GM18861 (cell line): ENCODE data around the gene PHYHD1.
"Not testable (repeated sequence)": the region's sequence is repeated elsewhere in the genome, so short reads cannot be mapped to it uniquely, and the experiment has no call there.

ENCODE experiments used
- ATAC-seq: cut with Tn5 transposase; IDR thresholded peaks from one replicate; pipeline ENCODE4 v1.9.1; 2021; ENCODE audit not compliant: unreplicated experiment

PHYHD1 gene

DNA sequence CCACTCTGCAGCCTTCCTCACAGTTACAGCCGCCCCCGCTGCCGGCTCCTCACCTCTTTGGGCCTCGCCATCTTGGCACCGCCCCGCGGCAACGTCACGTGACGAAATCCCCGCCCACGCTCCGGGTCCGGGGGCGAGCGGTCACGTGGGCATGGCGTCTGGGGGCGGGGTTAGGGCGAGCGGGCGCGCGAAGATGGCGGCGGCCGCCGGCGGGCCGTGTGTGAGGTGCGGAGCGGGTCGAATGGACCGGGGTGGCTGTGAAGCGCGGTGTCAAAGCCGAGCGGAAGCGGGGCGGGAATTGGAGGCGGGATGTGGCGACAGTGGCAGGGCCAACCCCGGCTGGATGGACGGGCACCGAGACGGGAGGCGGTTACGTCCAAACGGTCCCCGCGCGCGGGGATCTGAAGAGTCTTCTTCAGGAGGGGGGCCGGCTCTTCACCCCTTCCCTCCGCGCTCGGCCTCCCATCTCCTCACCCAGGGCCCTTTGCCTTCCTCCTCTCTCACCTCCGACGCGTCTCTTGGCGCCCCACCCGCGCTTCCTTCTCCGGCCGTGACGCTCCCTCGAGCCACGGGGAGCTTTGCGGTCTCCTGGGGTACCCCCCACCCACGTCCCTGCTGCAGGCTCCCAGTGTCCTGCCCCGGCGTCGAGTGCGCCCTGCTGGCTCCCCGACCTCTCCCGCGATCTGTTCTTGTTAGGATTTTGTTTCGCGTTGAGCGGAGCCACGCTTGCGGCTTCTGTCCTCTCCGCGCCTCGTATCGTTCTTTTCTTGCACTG lies 26.9 kb downstream of the PHYHD1 start, which contains the start of the genes DOLK and NUP188:
DOLK (minus strand) TSS at position 77 of the 775 bp plus-strand sequence. CDS start 300 bp downstream, outside the sequence.
NUP188 (plus strand) TSS at position 173 of the 775 bp plus-strand sequence; CDS start at position 194, 21 bp downstream.
- peak; percentile 59 for ATAC-seq

DNA sequence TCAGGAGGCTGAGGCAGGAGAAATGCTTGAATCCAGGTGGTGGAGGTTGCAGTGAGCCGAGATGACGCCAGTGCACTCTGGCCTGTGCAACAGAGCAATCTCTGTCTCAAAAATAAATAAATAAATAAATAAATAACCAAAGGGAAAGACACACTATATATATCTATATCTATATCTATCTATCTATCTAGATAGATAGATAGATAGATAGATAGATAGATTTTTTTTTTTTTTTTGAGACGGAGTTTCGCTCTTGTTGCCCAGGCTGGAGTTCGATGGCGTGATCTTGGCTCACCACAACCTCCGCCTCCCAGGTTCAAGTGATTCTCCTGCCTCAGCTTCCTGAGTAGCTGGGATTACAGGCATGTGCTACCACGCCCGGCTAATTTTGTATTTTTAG lies 40.6 kb downstream of the PHYHD1 start:
- ATAC-seq = not testable (repeated sequence)

DNA sequence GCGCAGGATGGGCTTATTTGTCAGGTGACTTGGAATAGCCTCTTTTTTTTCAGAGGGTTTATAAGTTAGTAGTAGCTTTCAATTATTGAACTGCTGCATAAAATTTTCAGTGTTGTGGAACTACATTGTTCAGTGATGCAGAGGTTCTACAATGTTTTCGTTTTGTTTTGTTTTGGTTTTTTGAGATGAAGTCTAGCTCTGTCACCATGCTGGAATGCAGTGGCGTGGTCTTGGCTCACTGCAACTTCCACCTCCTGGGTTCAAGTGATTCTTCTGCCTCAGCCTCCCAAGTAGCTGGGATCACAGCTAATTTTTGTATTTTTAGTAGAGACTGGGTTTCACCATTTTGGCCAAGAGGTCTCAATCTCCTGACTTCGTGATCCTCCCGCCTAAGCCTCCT lies 48.7 kb downstream of the PHYHD1 start:
- no peak for ATAC-seq

DNA sequence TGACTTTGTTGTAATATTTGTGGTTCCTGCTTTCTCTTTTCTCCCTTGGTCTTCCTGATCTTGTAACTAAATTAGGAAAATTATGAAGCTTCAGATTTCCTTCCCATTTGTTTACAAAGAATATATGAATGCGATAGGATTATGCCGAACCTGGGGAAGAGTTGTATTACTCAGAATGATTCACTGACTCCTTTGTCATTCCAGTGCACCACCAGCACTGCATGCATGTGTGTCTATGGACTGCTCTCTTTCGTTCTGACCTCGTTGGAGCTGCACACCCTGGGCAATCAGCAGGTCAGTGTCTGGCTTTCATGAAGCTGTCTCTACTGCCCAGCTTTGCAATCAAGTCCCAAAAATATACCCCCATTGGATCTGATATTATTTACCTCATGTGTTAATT lies 52.2 kb downstream of the PHYHD1 start:
- ATAC-seq = no peak

DNA sequence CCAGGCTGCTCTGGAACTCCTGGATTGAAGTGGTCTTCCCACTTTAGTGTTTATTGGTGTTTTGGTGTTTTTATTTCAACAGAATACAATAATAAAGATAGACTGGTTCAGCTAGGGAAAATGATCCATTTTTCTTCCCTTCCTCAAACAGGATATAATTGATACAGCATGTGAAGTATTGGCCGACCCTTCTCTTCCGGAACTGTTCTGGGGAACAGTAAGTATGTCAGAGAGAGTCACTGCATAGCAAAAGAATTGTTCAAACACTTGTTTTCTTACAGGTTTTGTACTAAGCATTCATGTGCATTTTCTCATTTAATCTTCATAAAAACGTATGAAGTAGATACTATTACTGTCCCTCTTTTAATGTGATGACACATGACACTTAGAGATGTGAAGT lies 58.3 kb downstream of the PHYHD1 start:
- no peak for ATAC-seq

DNA sequence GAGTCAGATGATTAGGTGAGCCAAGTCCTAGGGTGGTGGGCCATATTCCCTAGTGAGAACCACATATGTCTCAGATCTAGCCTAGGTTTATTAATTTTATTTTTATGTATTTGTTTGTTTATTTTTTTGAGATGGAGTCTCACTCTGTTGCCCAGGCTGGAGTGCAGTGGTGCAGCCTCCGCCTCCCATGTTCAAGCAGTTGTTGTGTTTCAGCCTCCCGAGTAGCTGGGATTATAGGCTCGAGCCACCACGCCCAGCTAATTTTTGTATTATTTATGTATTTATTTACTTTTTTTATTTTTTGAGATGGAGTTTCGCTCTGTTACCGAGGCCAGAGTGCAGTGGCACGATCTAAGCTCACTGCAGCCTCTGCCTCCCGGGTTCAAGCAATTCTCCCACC lies 62.8 kb downstream of the PHYHD1 start:
- no peak for ATAC-seq

DNA sequence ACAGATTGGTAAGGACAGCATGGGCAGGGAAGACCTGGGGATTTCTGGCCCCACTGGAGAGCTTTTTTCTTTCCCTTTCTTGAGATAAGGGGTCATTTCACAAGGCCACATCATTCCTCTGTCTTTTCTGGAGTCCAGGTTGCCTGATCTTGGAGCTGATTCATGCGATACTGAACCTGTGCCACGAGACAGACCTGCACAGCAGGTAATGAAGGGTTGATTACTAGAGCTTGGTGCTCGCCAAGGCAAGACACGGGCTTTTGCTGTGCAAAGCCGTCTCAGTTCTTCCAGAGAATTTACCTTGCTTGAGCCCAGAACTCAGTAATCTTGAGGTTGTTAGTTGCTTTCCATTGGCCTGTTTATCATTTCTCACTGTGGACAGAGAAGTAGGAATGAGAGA lies 65.9 kb downstream of the PHYHD1 start:
- ATAC-seq = no peak

DNA sequence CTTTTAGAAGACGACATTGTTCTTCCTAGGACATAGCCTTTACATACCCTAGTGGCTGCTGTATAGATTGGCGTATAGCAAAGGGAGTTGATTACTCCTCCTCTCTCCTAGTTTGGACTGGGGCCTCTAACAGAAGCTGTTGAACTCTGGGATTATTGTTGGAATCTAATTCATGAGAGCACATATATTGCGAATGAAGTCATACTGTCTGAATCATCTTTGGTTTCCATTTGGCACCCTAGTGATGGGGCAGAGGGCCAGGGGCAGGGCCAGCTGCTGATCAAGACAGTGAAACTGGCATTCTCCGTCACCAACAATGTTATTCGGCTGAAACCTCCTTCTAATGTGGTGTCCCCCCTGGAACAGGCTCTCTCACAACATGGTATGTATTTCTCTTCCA lies 67.0 kb downstream of the PHYHD1 start:
- no peak for ATAC-seq
